NB4 (cell line): ENCODE results near the gene ADAMTS16.

Experiments
- POLR2A ChIP-seq: IDR thresholded peaks from 2 replicates; pipeline ENCODE4 v1.6.1; 2011; ENCODE audit warnings: mild to moderate bottlenecking; ENCODE audit not compliant: insufficient read length; ENCODE audit errors: extremely low read depth
- TF ChIP-seq, protein P1 (sequence below): IDR thresholded peaks from one replicate; pipeline ENCODE4 v1.5.1; 2012; ENCODE audit warnings: low read depth, low read length
- TF ChIP-seq, protein P2 (sequence below): IDR thresholded peaks from 2 replicates; pipeline ENCODE4 v1.6.1; 2011; ENCODE audit warnings: low read depth, low read length

DNA sequence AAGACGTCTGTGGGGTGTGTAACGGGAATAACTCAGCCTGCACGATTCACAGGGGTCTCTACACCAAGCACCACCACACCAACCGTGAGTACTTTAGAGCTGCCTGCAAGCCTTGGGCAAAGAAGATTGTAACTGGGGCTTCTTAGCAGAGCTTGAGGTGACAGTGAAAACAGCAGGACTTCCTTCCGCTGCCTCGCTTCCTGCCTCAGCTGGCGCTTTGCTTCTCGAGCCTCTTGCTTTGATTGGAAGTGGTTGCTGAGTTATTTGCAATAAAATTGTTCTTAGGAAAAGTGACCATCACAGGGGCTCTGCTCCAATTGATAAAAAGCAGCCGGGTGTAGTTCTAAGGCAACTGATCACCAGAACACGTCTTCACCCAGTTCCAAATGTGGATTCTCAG lies 99.1 kb downstream of the ADAMTS16 start:
- TF ChIP-seq, protein P1, sequence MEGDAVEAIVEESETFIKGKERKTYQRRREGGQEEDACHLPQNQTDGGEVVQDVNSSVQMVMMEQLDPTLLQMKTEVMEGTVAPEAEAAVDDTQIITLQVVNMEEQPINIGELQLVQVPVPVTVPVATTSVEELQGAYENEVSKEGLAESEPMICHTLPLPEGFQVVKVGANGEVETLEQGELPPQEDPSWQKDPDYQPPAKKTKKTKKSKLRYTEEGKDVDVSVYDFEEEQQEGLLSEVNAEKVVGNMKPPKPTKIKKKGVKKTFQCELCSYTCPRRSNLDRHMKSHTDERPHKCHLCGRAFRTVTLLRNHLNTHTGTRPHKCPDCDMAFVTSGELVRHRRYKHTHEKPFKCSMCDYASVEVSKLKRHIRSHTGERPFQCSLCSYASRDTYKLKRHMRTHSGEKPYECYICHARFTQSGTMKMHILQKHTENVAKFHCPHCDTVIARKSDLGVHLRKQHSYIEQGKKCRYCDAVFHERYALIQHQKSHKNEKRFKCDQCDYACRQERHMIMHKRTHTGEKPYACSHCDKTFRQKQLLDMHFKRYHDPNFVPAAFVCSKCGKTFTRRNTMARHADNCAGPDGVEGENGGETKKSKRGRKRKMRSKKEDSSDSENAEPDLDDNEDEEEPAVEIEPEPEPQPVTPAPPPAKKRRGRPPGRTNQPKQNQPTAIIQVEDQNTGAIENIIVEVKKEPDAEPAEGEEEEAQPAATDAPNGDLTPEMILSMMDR = no peak
- TF ChIP-seq, protein P2, sequence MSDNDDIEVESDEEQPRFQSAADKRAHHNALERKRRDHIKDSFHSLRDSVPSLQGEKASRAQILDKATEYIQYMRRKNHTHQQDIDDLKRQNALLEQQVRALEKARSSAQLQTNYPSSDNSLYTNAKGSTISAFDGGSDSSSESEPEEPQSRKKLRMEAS = no peak
- TF ChIP-seq POLR2A = no peak
